Esophagus muscularis mucosa (tissue), 4 donors: Measurements from ENCODE around the gene UGT1A7. TPM values are rescaled to one million over a fixed set of nuclear protein-coding genes. Genes with fewer than 3 reads are reported as not detected.

Source experiments
- DNase-seq: peaks from one replicate; pipeline ENCODE4 v3.0.0-alpha.2; 2017; ENCODE audit errors: extremely low spot score
- H3K27ac ChIP-seq, 4 donors: fragments of 200-600 bp; sonication (generic); replicated peaks in 1 of 4; 1 replicate in 3 of 4; 2 replicates in 1 of 4; pipeline ENCODE4 v1.5.1; 2016 to 2019; ENCODE audit warnings: mild to moderate bottlenecking in 1 of 4
- H3K27me3 ChIP-seq, 4 donors: fragments of 200-600 bp; sonication (generic); one replicate each; pipeline versions ENCODE4 v1.5.1 to v1.6.0; 2016 to 2019
- H3K36me3 ChIP-seq, 4 donors: fragments of 200-600 bp; sonication (generic); one replicate each; pipeline ENCODE4 v1.5.1; 2016 to 2019
- H3K4me1 ChIP-seq, 4 donors: fragments of 200-600 bp; sonication (generic); one replicate each; pipeline ENCODE4 v1.5.1; 2016 to 2019
- H3K4me3 ChIP-seq, 4 donors: fragments of 200-600 bp; sonication (generic); 1 replicate in 2 of 4; 2 replicates in 2 of 4; pipeline ENCODE4 v1.5.1; 2016 to 2019; ENCODE audit warnings: mild to moderate bottlenecking in 4 of 4, moderate library complexity in 1 of 4
- H3K9me3 ChIP-seq, 4 donors: fragments of 200-600 bp; sonication (generic); 1 replicate in 3 of 4; 2 replicates in 1 of 4; pipeline ENCODE4 v1.5.1; 2016 to 2019
- EP300 ChIP-seq: sonication (generic); formaldehyde crosslinking; IDR thresholded peaks from one replicate; pipeline ENCODE4 v1.6.1; 2017; ENCODE audit warnings: antibody characterized with exemption
- POLR2A ChIP-seq: fragments of 450-650 bp; IDR thresholded peaks from one replicate; pipeline ENCODE4 v1.6.1; 2017; ENCODE audit warnings: antibody characterized with exemption, moderate library complexity, mild to moderate bottlenecking, low read depth
- POLR2AphosphoS5 ChIP-seq, 2 donors: sonication (generic); formaldehyde crosslinking; IDR thresholded peaks; one replicate each; pipeline ENCODE4 v1.6.1; 2017; ENCODE audit warnings: antibody characterized with exemption in 2 of 2
- WGBS: methylation state at CpG from one replicate; pipeline ENCODE4 v1.1.5; 2018; 5-methylcytosine and 5-hydroxymethylcytosine counted together
- intact Hi-C: fragments of 100-400 bp; cut with DNase I; formaldehyde crosslinking; loops from one replicate; pipeline ENCODE4 v1.15.1; 2023
- total RNA-seq, 4 donors: library from RNA; depleted of rRNA; stranded (reverse); fragments of >200 nt; gene quantifications; one replicate each; pipeline versions ENCODE4 v1.1.0 to v1.2.1, GENCODE V29; 2016
- TF ChIP-seq, protein P1 (sequence below), 3 experiments: fragments of 200-600 bp in 2 of 3; fragments of 450-650 bp in 1 of 3; sonication (generic) in 2 of 3; IDR thresholded peaks; one replicate each; pipeline ENCODE4 v1.5.1; 2017 to 2019; ENCODE audit warnings: antibody characterized with exemption in 3 of 3, mild to moderate bottlenecking in 2 of 3, moderate library complexity in 1 of 3

UGT1A7 gene
- total RNA-seq, 4 donors from 2014 or later, result 0.42 TPM; not detected in 3

DNA sequence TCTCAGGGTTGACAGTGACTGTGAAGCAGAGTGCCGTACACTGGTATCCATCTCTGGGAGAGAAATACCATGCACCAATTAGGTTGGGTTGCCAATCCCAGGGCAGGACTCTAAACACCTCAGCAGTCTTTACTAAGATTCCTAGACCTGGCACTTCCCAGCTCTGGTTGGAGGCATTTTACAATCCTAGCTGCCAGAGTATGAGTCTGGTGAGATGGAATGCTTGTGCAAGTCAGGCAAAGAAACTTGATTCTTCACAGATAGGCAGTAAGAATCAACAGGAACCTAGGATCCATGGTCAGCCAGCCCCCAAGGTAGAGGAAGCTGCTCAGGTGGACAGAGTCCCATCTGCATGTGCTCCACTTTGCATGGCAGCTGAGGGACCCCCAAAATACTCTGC lies 25.0 kb downstream of the UGT1A7 start:
- H3K4me1 ChIP-seq, result no peaks in the 10 kb centered on the region
- DNase-seq, result no peak
- H3K36me3 ChIP-seq, result no peaks in the 10 kb centered on the region
- no peak overlapping the region for H3K4me3 ChIP-seq
- H3K9me3 ChIP-seq, result no peaks in the 10 kb centered on the region
- H3K27ac ChIP-seq, result no peak overlapping the region
- intact Hi-C loops, result no loop called here
- TF ChIP-seq EP300, result no peak
- no peak for TF ChIP-seq POLR2A
- TF ChIP-seq, protein P1, sequence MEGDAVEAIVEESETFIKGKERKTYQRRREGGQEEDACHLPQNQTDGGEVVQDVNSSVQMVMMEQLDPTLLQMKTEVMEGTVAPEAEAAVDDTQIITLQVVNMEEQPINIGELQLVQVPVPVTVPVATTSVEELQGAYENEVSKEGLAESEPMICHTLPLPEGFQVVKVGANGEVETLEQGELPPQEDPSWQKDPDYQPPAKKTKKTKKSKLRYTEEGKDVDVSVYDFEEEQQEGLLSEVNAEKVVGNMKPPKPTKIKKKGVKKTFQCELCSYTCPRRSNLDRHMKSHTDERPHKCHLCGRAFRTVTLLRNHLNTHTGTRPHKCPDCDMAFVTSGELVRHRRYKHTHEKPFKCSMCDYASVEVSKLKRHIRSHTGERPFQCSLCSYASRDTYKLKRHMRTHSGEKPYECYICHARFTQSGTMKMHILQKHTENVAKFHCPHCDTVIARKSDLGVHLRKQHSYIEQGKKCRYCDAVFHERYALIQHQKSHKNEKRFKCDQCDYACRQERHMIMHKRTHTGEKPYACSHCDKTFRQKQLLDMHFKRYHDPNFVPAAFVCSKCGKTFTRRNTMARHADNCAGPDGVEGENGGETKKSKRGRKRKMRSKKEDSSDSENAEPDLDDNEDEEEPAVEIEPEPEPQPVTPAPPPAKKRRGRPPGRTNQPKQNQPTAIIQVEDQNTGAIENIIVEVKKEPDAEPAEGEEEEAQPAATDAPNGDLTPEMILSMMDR (IDR thresholded peaks at IDR 0.05), result no peak
- no peak for TF ChIP-seq POLR2AphosphoS5 (IDR thresholded peaks at IDR 0.05)
- WGBS, result 100% methylated on average over 1 of the region's 1 CpG
- H3K27me3 ChIP-seq, result peaks cover 0 to 11% (median 0%) of the 10 kb centered on the region in 4 donors

DNA sequence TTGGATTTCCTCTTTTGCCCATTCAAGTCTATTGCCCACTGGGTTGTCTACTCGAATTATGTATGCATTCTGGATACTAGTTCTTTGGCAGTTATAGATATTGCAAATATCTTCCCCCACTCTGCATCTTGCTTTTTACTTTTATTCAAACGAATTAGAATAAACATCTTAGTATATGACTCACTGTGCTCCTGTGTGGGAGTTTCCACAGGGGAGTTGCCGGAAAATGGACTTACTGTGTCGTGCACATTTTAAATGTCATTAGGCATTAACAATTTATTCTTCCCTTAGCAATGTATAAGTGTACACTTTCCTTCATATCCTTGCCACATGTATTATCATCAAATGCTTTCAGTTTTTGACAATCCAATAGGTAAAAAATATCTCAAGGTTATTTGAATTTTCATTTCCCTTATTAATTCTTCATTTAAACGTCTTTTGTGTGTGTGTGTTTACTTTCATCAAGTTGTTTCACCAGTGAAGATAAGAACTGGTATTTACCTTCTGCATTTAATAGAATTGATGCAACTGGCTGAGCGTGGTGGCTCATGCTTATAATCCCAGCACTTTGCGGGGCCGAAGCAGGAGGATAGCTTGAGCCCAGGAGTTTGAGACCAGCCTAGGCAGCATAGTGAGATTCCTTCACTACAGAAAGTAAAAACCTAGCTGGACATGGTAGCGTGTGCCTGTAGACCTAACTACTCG lies 26.4 kb downstream of the UGT1A7 start:
- peaks cover 0 to 19% (median 0%) of the 10 kb centered on the region in 4 donors for H3K27me3 ChIP-seq
- intact Hi-C loops, result no loop called here
- H3K4me1 ChIP-seq, result no peaks in the 10 kb centered on the region
- WGBS, result 74% methylated on average over 10 of the region's 10 CpGs
- DNase-seq, result no peak
- no peaks in the 10 kb centered on the region for H3K36me3 ChIP-seq
- H3K9me3 ChIP-seq, result no peaks in the 10 kb centered on the region
- no peak overlapping the region for H3K4me3 ChIP-seq
- H3K27ac ChIP-seq, result no peak overlapping the region
- no peak for TF ChIP-seq EP300
- TF ChIP-seq, protein P1 (IDR thresholded peaks at IDR 0.05), result no peak
- TF ChIP-seq POLR2AphosphoS5 (IDR thresholded peaks at IDR 0.05), result no peak
- no peak for TF ChIP-seq POLR2A

DNA sequence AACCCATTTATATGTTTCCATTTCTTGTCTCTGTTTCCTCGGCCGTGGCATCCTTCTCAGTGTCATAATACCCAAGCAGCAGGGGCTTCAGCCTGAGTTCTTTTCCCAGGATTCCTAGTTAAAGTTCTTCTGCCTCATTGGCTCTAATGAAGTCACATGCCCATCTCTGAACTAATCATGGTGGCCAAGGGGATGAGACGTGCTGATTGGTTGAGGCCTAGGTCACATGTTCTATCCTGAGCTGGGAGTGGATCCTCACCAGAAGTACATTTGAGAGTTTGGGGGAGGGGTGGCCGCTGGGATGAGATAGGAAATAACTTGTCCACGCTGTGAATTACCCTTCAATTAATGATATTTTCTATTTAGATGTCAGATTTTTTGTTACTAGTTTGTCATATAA lies 27.2 kb downstream of the UGT1A7 start:
- DNase-seq, result no peak
- no peak overlapping the region for H3K4me3 ChIP-seq
- intact Hi-C loops, result no loop called here
- 89% methylated on average over 5 of the region's 5 CpGs for WGBS
- H3K36me3 ChIP-seq, result no peaks in the 10 kb centered on the region
- no peak overlapping the region for H3K27ac ChIP-seq
- H3K27me3 ChIP-seq, result peaks cover 0 to 20% (median 0%) of the 10 kb centered on the region in 4 donors
- no peaks in the 10 kb centered on the region for H3K9me3 ChIP-seq
- TF ChIP-seq EP300 (no peak), POLR2AphosphoS5 (IDR thresholded peaks at IDR 0.05) (no peak), POLR2A (no peak)
- H3K4me1 ChIP-seq, result no peaks in the 10 kb centered on the region

DNA sequence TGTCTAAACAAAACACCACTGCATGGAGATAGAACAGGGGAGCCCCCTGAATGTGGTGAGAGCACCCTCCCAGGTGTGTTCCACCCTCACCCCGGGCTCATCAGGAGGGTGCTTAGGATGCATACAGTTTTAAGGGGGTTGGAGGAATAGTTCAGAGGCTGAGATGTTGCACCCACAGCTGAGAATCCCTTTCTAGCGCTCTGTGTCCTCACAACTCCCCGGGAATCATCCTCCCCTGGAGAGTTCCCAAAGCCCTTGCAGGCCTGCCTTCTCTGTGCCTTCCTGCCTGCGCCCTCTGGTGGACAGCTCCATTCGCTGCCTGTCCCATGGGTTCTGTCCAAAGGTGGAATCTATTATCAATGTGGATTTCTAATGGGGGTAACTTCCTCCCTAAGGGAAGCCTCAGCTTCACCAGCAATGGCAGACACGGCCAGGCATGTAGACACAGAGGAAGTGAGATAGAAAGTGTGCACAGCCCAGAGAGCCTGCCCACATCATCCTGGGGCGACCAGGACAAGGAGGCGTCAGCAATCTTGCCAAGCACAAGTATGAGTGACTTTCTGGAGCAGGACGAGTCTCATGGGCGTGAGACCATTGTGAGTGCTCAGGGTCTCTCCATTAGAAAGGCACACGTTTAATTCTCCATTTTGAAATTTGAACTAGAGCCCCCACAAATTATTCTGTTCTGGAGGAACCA lies 29.8 kb downstream of the UGT1A7 start:
- Histone ChIP-seq H3K4me1 (no peaks in the 10 kb centered on the region), H3K27me3 (peaks cover 0 to 15% (median 0%) of the 10 kb centered on the region in 4 donors), H3K36me3 (no peaks in the 10 kb centered on the region), H3K4me3 (no peak overlapping the region), H3K9me3 (no peaks in the 10 kb centered on the region), H3K27ac (no peak overlapping the region)
- intact Hi-C loops, result no loop called here
- no peak for DNase-seq
- WGBS, result 48% methylated on average over 8 of the region's 11 CpGs
- TF ChIP-seq, protein P1 (IDR thresholded peaks at IDR 0.05), result peak; percentile 47 to 72 (median 47)
- no peak for TF ChIP-seq POLR2A

DNA sequence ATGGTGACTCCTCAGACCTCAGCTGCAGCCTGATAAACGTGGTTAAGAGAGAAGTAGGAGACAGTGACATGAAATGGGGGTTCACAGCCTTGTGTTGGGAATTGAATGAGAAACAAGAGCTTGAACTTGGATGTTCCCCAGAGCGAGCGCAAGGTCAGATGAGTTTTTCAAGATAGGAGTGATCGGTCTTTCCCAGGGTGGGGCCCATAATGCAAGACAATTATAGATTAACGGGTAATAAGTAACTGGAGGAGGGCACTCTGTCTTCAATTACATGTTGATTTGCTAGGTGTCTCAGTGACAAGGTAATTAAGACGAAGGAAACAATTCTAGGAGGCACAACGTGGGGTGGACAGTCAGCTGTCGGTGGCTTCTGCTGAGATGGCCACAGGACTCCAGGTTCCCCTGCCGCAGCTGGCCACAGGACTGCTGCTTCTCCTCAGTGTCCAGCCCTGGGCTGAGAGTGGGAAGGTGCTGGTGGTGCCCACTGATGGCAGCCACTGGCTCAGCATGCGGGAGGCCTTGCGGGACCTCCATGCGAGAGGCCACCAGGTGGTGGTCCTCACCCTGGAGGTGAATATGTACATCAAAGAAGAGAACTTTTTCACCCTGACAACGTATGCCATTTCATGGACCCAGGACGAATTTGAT lies 31.0 kb downstream of the UGT1A7 start, which contains the start of gene UGT1A5:
Gene UGT1A5, plus strand, starts transcription at position 297 of the 651 bp plus-strand sequence. Its CDS starts 85 bp downstream, at position 382.
- TF ChIP-seq EP300 (no peak), POLR2AphosphoS5 (IDR thresholded peaks at IDR 0.05) (no peak), POLR2A (no peak)
- TF ChIP-seq, protein P1 (IDR thresholded peaks at IDR 0.05), result no peak
- H3K27ac ChIP-seq, result no peak within 1 kb of the TSS
- no peak for DNase-seq
- no peaks in the 10 kb centered on the region for H3K9me3 ChIP-seq
- H3K4me1 ChIP-seq, result no peaks in the 10 kb centered on the region
- WGBS, result 77% methylated on average over 11 of the region's 14 CpGs
- H3K27me3 ChIP-seq, result peaks cover 0 to 27% (median 0%) of the 10 kb centered on the region in 4 donors
- no peak within 1 kb of the TSS for H3K4me3 ChIP-seq
- intact Hi-C loops, result no loop called here
- no peaks in the 10 kb centered on the region for H3K36me3 ChIP-seq
